HG03378 (cell line): ENCODE measurements around the gene SLC6A3.
"Not testable (repeated sequence)": the region's sequence is repeated elsewhere in the genome, so short reads cannot be mapped to it uniquely, and the experiment has no call there.

ENCODE experiments used
- ATAC-seq: cut with Tn5 transposase; IDR thresholded peaks from one replicate; pipeline ENCODE4 v1.9.1; 2021; ENCODE audit warnings: mild to moderate bottlenecking, moderate library complexity; ENCODE audit not compliant: unreplicated experiment

Gene SLC6A3

GRCh38 chr5:1478271-1479035 is 33.2 kb upstream of the SLC6A3 start:
- no peak for ATAC-seq

- no peak for ATAC-seq
Measured at GRCh38 chr5:1477341-1477740, 32.1 kb upstream of the SLC6A3 start.

- no peak for ATAC-seq
Measured at GRCh38 chr5:1476967-1477310, 31.7 kb upstream of the SLC6A3 start.

GRCh38 chr5:1476181-1476966 is 31.1 kb upstream of the SLC6A3 start:
- ATAC-seq: no peak

- ATAC-seq: not testable (repeated sequence)
Measured at GRCh38 chr5:1475544-1475900, 30.3 kb upstream of the SLC6A3 start.

GRCh38 chr5:1474866-1475543 is 29.8 kb upstream of the SLC6A3 start:
- no peak for ATAC-seq

- no peak for ATAC-seq
Measured at GRCh38 chr5:1474183-1474839, 29.1 kb upstream of the SLC6A3 start.

GRCh38 chr5:1473746-1474145 is 28.5 kb upstream of the SLC6A3 start:
- ATAC-seq: no peak

GRCh38 chr5:1472964-1473628 is 27.9 kb upstream of the SLC6A3 start:
- ATAC-seq: no peak

GRCh38 chr5:1471997-1472963 is 27.0 kb upstream of the SLC6A3 start:
- ATAC-seq: no peak

- no peak for ATAC-seq
Measured at GRCh38 chr5:1471240-1471853, 26.1 kb upstream of the SLC6A3 start.

- ATAC-seq: no peak
Measured at GRCh38 chr5:1470762-1471211, 25.5 kb upstream of the SLC6A3 start.

- ATAC-seq: no peak
Measured at GRCh38 chr5:1468629-1469527, 23.6 kb upstream of the SLC6A3 start.

GRCh38 chr5:1468247-1468612 is 23.0 kb upstream of the SLC6A3 start:
- ATAC-seq: no peak

- no peak for ATAC-seq
Measured at GRCh38 chr5:1467341-1468246, 22.4 kb upstream of the SLC6A3 start.

- ATAC-seq: no peak
Measured at GRCh38 chr5:1466631-1467265, 21.5 kb upstream of the SLC6A3 start.
